IgD-negative memory B cell (primary cell): Measurements from ENCODE around the gene SLC35D1. TPM values are rescaled to one million over a fixed set of nuclear protein-coding genes. Genes with fewer than 3 reads are reported as not detected.

ENCODE experiments used
- H3K27ac Mint-ChIP-seq, 3 donors: one replicate each; pipeline ENCODE4 v1.8.0; 2020 to 2022; ENCODE audit warnings: mild to moderate bottlenecking in 3 of 3, mixed read lengths in 3 of 3, moderate library complexity in 1 of 3
- H3K27me3 Mint-ChIP-seq: one replicate; pipeline ENCODE4 v1.8.0; 2021; ENCODE audit warnings: mixed read lengths
- H3K36me3 Mint-ChIP-seq: one replicate; pipeline ENCODE4 v1.8.0; 2020; ENCODE audit warnings: mild to moderate bottlenecking, mixed read lengths
- H3K4me1 Mint-ChIP-seq, 3 donors: one replicate each; pipeline ENCODE4 v1.8.0; 2020 to 2022; ENCODE audit warnings: mixed read lengths in 3 of 3, mild to moderate bottlenecking in 1 of 3
- H3K4me3 Mint-ChIP-seq, 4 donors: one replicate each; pipeline ENCODE4 v1.8.0; 2020 to 2022; ENCODE audit warnings: mild to moderate bottlenecking in 4 of 4, mixed read lengths in 4 of 4, moderate library complexity in 3 of 4
- H3K9me3 Mint-ChIP-seq, 3 donors: one replicate each; pipeline ENCODE4 v1.8.0; 2020 to 2021; ENCODE audit warnings: mixed read lengths in 3 of 3, mild to moderate bottlenecking in 1 of 3
- polyA plus RNA-seq: library from polyadenylated mRNA; unstranded; fragments of 300-500 nt; fragmentation: Illumina TruSeq; gene quantifications from one replicate; pipeline ENCODE4 v1.2.3, GENCODE V29; 2021

The SLC35D1 gene
- polyA plus RNA-seq, 1 donor from 2014 or later: 3.2 TPM

DNA sequence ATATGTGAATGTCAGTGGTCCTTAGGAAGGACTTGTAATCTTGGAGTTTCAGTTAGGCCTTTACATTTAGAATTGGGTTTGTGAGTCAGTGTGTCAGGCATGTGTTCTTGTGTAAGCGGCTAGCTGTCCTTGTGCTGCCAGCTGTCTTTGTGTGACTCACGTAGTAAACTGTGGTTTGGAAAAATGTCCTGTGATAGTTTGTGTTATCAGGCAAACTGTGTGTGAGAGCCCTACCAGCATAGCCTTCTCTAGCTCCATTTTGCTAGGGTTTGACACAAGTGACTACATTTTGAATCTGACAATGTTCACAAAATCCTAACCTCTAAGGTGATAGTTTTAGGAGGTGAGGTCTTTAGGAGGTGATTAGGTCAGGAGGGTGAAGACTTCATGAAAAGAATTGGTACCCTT lies 6.9 kb upstream of the SLC35D1 start:
- Mint-ChIP-seq H3K27me3 (no peaks in the 10 kb centered on the region), H3K9me3 (no peaks in the 10 kb centered on the region), H3K27ac (no peak overlapping the region), H3K36me3 (peaks cover 4% of the 10 kb centered on the region), H3K4me1 (peaks cover 0 to 2% (median 0%) of the 10 kb centered on the region in 3 donors), H3K4me3 (no peak overlapping the region)

GRCh38 chr1:67059346-67059745 lies 5.4 kb upstream of the SLC35D1 start:
- H3K4me1 Mint-ChIP-seq: peaks cover 0 to 8% (median 3%) of the 10 kb centered on the region in 3 donors
- peak overlapping the region in 1 of 4 donors; percentile 0 for H3K4me3 Mint-ChIP-seq
- no peaks in the 10 kb centered on the region for H3K9me3 Mint-ChIP-seq
- H3K27me3 Mint-ChIP-seq: no peaks in the 10 kb centered on the region
- peaks cover 4% of the 10 kb centered on the region for H3K36me3 Mint-ChIP-seq
- peak overlapping the region in 1 of 3 donors; percentile 33 for H3K27ac Mint-ChIP-seq

DNA sequence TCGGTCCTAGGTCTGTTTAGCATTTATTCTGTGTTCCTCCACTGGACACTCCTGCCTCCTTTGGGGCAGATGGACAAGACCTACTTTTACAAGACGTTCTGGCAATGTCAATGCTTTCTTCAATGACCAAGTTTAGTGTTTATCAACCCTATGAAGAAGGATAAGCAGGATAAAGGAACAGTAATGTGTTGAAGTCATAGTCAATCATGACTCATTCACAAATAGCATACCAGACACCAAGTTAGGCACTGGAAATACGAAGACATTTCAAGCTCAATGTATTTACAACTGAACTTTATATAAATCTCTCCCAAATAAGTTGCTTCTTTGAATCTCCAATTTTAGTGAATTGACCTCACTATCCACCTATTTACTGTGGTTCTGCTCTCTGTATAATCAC lies 4.8 kb upstream of the SLC35D1 start:
- Mint-ChIP-seq H3K27me3 (no peaks in the 10 kb centered on the region), H3K27ac (peak overlapping the region in 1 of 3 donors; percentile 33), H3K4me1 (peaks cover 0 to 8% (median 5%) of the 10 kb centered on the region in 3 donors)

GRCh38 chr1:67058242-67058641 lies 4.3 kb upstream of the SLC35D1 start:
- Mint-ChIP-seq H3K36me3 (peaks cover 4% of the 10 kb centered on the region), H3K4me1 (peaks cover 0 to 8% (median 5%) of the 10 kb centered on the region in 3 donors), H3K9me3 (no peaks in the 10 kb centered on the region), H3K27me3 (no peaks in the 10 kb centered on the region), H3K4me3 (no peak overlapping the region), H3K27ac (no peak overlapping the region)

More for the DNA sequence above, 4.8 kb upstream of the SLC35D1 start:
- no peaks in the 10 kb centered on the region for H3K9me3 Mint-ChIP-seq
- peaks cover 4% of the 10 kb centered on the region for H3K36me3 Mint-ChIP-seq
- H3K4me3 Mint-ChIP-seq: no peak overlapping the region

DNA sequence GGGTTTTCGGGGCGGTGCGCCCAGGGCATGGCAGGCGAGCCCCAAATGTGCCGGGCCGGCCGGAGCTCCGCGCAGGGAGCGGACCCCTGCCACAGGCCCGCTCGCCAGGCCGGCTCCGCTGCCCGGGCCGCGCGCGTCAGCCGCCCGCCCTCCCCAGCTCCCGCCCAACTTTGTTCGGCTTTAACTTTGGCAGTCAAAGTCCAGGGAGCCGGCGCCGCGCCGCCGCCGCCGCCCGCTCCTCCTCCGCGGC lies 488 bp downstream of the SLC35D1 start:
- Mint-ChIP-seq H3K27ac (peak overlapping the region; percentile 87 to 96 (median 95)), H3K4me1 (peaks cover 14 to 27% (median 17%) of the 10 kb centered on the region in 3 donors), H3K9me3 (no peaks in the 10 kb centered on the region), H3K4me3 (peak overlapping the region; percentile 78 to 98 (median 94)), H3K27me3 (no peaks in the 10 kb centered on the region), H3K36me3 (peaks cover 2% of the 10 kb centered on the region)

- Mint-ChIP-seq H3K36me3 (peaks cover 2% of the 10 kb centered on the region), H3K27me3 (no peaks in the 10 kb centered on the region), H3K4me3 (peak overlapping the region; percentile 78 to 95 (median 87)), H3K4me1 (peaks cover 14 to 27% (median 17%) of the 10 kb centered on the region in 3 donors), H3K9me3 (no peaks in the 10 kb centered on the region), H3K27ac (peak overlapping the region; percentile 2 to 95 (median 87))
Observed at GRCh38 chr1:67052741-67053534, 1.0 kb downstream of the SLC35D1 start.

GRCh38 chr1:67051196-67051595 lies 2.8 kb downstream of the SLC35D1 start:
- Mint-ChIP-seq H3K27me3 (no peaks in the 10 kb centered on the region), H3K4me1 (peaks cover 14 to 27% (median 17%) of the 10 kb centered on the region in 3 donors), H3K9me3 (no peaks in the 10 kb centered on the region), H3K4me3 (no peak overlapping the region), H3K27ac (no peak overlapping the region), H3K36me3 (peaks cover 2% of the 10 kb centered on the region)

GRCh38 chr1:67044631-67045270 lies 9.2 kb downstream of the SLC35D1 start:
- Mint-ChIP-seq H3K4me3 (peak overlapping the region in 1 of 4 donors; percentile 8), H3K9me3 (no peaks in the 10 kb centered on the region), H3K36me3 (peaks cover 12% of the 10 kb centered on the region), H3K4me1 (peaks cover 9 to 11% (median 10%) of the 10 kb centered on the region in 3 donors), H3K27ac (peak overlapping the region in 1 of 3 donors; percentile 5), H3K27me3 (no peaks in the 10 kb centered on the region)

GRCh38 chr1:67043366-67043765 lies 10.6 kb downstream of the SLC35D1 start:
- Mint-ChIP-seq H3K4me1 (peaks cover 9 to 11% (median 10%) of the 10 kb centered on the region in 3 donors), H3K36me3 (peaks cover 17% of the 10 kb centered on the region), H3K27ac (no peak overlapping the region), H3K9me3 (no peaks in the 10 kb centered on the region), H3K27me3 (no peaks in the 10 kb centered on the region), H3K4me3 (no peak overlapping the region)

GRCh38 chr1:67041841-67042503 lies 12.0 kb downstream of the SLC35D1 start:
- H3K4me1 Mint-ChIP-seq: peaks cover 9 to 11% (median 11%) of the 10 kb centered on the region in 3 donors
- no peaks in the 10 kb centered on the region for H3K9me3 Mint-ChIP-seq
- no peak overlapping the region for H3K27ac Mint-ChIP-seq
- H3K27me3 Mint-ChIP-seq: no peaks in the 10 kb centered on the region
- no peak overlapping the region for H3K4me3 Mint-ChIP-seq
- peaks cover 20% of the 10 kb centered on the region for H3K36me3 Mint-ChIP-seq

GRCh38 chr1:67040405-67040804 lies 13.5 kb downstream of the SLC35D1 start:
- H3K36me3 Mint-ChIP-seq: peaks cover 26% of the 10 kb centered on the region
- no peak overlapping the region for H3K4me3 Mint-ChIP-seq
- H3K4me1 Mint-ChIP-seq: peaks cover 9 to 11% (median 10%) of the 10 kb centered on the region in 3 donors
- H3K27ac Mint-ChIP-seq: no peak overlapping the region
- peaks cover 0 to 2% (median 0%) of the 10 kb centered on the region in 3 donors for H3K9me3 Mint-ChIP-seq
- no peaks in the 10 kb centered on the region for H3K27me3 Mint-ChIP-seq

GRCh38 chr1:67031859-67032247 lies 22.1 kb downstream of the SLC35D1 start:
- peak overlapping the region in 1 of 3 donors; percentile 67 for H3K27ac Mint-ChIP-seq
- no peaks in the 10 kb centered on the region for H3K27me3 Mint-ChIP-seq
- H3K4me1 Mint-ChIP-seq: peaks cover 0 to 6% (median 1%) of the 10 kb centered on the region in 3 donors
- H3K4me3 Mint-ChIP-seq: no peak overlapping the region
- peaks cover 0 to 2% (median 0%) of the 10 kb centered on the region in 3 donors for H3K9me3 Mint-ChIP-seq
- H3K36me3 Mint-ChIP-seq: peaks cover 14% of the 10 kb centered on the region

DNA sequence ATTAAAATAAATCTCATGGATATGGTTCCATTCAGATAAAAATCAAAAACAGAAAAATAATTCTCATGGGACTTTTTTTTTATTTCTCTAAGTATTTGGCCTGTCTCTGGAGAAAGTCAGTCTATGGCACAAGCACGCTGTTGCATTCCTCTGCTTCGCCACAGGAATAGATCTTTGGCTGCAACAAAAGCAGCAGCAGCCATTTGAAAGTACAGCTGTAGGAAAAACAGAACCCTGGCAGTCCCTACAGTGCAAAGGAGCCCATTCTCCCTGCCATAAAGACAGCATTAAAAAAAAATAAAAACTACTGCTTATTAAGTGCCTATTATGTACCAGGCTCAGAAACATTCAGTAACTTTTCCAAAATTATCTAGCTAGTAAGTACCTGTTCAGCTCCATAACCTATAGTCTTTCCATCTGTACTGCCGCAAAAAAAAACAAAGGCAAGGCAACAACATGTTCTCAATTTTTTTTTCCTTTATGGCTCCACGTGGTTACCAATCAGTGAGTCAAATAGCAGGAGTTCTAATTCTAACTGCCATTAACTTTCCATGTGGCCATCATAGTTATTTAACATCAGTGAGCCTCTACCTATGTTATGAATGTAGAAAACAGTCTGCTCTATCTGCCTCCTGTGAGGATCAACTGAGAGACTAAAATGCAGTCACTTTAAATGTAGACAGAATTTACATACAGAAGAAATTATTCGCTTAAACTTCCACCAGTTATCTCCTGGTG lies 22.7 kb downstream of the SLC35D1 start:
- H3K27ac Mint-ChIP-seq: peak overlapping the region in 1 of 3 donors; percentile 67
- peaks cover 10% of the 10 kb centered on the region for H3K36me3 Mint-ChIP-seq
- no peak overlapping the region for H3K4me3 Mint-ChIP-seq

DNA sequence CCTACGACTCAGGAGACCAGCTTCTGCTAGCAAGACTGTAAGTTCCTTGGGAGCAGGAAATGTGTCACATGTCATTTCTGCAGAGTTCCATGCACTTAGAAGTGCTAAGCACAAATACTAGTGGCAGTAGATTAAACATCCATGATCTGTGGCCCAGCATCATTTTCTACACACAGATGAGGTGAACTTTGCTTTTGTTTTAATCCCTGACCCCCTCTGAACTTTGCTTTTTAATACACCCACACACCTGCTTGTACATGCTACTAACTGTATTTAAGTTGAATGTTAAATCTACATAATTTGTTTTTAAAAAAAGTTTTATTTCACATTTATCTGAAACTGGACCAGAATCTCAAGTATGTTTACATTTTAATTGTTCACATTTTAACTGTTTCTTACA lies 24.5 kb downstream of the SLC35D1 start:
- Mint-ChIP-seq H3K27ac (no peak overlapping the region), H3K27me3 (no peaks in the 10 kb centered on the region), H3K4me1 (peaks cover 0 to 6% (median 1%) of the 10 kb centered on the region in 3 donors), H3K9me3 (no peaks in the 10 kb centered on the region), H3K4me3 (no peak overlapping the region), H3K36me3 (peaks cover 9% of the 10 kb centered on the region)

More for the DNA sequence above, 22.7 kb downstream of the SLC35D1 start:
- Mint-ChIP-seq H3K4me1 (peaks cover 0 to 6% (median 1%) of the 10 kb centered on the region in 3 donors), H3K27me3 (no peaks in the 10 kb centered on the region), H3K9me3 (no peaks in the 10 kb centered on the region)
